ENCODE measurements around the gene CYBB.

DNA sequence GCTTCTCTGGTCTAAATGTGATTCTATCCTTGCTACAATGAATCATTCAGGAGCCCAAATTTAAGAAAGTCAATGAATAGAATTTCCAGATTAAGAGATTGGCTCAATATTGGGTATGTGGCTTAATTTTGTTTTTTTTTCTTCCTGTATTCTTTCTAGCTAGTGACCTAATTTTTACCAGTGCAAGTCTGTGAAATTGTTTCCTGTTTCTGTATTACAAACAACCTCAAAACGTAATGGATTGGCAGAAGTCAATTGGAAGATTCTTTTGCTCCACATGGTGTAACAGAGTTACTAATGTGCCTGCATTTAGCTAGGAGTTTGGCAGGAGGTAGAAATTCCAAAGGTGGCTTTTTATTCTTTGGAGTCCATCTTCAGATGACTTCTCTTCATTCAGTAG lies 49.9 kb downstream of the CYBB start:
- TF ChIP-seq, protein P1, sequence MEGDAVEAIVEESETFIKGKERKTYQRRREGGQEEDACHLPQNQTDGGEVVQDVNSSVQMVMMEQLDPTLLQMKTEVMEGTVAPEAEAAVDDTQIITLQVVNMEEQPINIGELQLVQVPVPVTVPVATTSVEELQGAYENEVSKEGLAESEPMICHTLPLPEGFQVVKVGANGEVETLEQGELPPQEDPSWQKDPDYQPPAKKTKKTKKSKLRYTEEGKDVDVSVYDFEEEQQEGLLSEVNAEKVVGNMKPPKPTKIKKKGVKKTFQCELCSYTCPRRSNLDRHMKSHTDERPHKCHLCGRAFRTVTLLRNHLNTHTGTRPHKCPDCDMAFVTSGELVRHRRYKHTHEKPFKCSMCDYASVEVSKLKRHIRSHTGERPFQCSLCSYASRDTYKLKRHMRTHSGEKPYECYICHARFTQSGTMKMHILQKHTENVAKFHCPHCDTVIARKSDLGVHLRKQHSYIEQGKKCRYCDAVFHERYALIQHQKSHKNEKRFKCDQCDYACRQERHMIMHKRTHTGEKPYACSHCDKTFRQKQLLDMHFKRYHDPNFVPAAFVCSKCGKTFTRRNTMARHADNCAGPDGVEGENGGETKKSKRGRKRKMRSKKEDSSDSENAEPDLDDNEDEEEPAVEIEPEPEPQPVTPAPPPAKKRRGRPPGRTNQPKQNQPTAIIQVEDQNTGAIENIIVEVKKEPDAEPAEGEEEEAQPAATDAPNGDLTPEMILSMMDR (IDR thresholded peaks at IDR 0.05) = no peak
- TF ChIP-seq MXI1 (IDR thresholded peaks at IDR 0.05; ENCODE audit: low read depth, low read length) (no peak), NFIC (IDR thresholded peaks at IDR 0.05; ENCODE audit: borderline replicate concordance) (no peak), TEAD4 (IDR thresholded peaks at IDR 0.05; ENCODE audit: borderline replicate concordance, insufficient read depth) (no peak), POLR2AphosphoS5 (IDR thresholded peaks at IDR 0.05; ENCODE audit: low read depth, low read length) (no peak), YY1 (IDR thresholded peaks at IDR 0.05; ENCODE audit: low read depth) (no peak), RFX5 (IDR thresholded peaks at IDR 0.05; ENCODE audit: low read length) (no peak), RXRA (IDR thresholded peaks at IDR 0.05; ENCODE audit: borderline replicate concordance, low read depth) (no peak)
- TF ChIP-seq, protein P2, sequence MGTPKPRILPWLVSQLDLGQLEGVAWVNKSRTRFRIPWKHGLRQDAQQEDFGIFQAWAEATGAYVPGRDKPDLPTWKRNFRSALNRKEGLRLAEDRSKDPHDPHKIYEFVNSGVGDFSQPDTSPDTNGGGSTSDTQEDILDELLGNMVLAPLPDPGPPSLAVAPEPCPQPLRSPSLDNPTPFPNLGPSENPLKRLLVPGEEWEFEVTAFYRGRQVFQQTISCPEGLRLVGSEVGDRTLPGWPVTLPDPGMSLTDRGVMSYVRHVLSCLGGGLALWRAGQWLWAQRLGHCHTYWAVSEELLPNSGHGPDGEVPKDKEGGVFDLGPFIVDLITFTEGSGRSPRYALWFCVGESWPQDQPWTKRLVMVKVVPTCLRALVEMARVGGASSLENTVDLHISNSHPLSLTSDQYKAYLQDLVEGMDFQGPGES (IDR thresholded peaks at IDR 0.05; ENCODE audit: low read depth, low read length) = no peak
- TF ChIP-seq, protein P3, sequence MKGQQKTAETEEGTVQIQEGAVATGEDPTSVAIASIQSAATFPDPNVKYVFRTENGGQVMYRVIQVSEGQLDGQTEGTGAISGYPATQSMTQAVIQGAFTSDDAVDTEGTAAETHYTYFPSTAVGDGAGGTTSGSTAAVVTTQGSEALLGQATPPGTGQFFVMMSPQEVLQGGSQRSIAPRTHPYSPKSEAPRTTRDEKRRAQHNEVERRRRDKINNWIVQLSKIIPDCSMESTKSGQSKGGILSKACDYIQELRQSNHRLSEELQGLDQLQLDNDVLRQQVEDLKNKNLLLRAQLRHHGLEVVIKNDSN (IDR thresholded peaks at IDR 0.05; ENCODE audit: borderline replicate concordance, low read depth) = no peak

All from SK-N-SH (cell line).